H9 (cell line): Measurements from ENCODE around the gene CLPSL1. TPM values are rescaled to one million over a fixed set of nuclear protein-coding genes. Genes with fewer than 3 reads are reported as not detected.

Experiments
- DNase-seq: peaks from one replicate; pipeline ENCODE4 v3.0.0-alpha.2; 2017
- H2AFZ ChIP-seq: one replicate; pipeline ENCODE4 v1.6.1; 2013; ENCODE audit warnings: mild to moderate bottlenecking, low read length, control low read depth, moderate library complexity
- H2AK5ac ChIP-seq: 2 replicates; pipeline ENCODE4 v1.6.1; 2013; ENCODE audit warnings: low read length, control low read depth, mixed read lengths; ENCODE audit not compliant: insufficient read length
- H2BK120ac ChIP-seq: one replicate; pipeline ENCODE4 v1.6.1; 2013; ENCODE audit warnings: low read depth, mild to moderate bottlenecking, low read length, control low read depth, inconsistent platforms; ENCODE audit not compliant: poor library complexity, severe bottlenecking
- H2BK12ac ChIP-seq: 2 replicates; pipeline ENCODE4 v1.6.1; 2013; ENCODE audit warnings: low read length, control low read depth, mixed read lengths, low read depth; ENCODE audit not compliant: insufficient read length
- H2BK15ac ChIP-seq: 2 replicates; pipeline ENCODE4 v1.6.1; 2013; ENCODE audit warnings: low read depth, low read length, control low read depth
- H2BK20ac ChIP-seq: one replicate; pipeline ENCODE4 v1.6.1; 2013; ENCODE audit warnings: low read depth, mild to moderate bottlenecking, low read length, control low read depth, inconsistent platforms; ENCODE audit not compliant: poor library complexity, severe bottlenecking
- H2BK5ac ChIP-seq: 2 replicates; pipeline ENCODE4 v1.6.1; 2013; ENCODE audit warnings: low read length, control low read depth, mixed read lengths; ENCODE audit not compliant: insufficient read length
- H3K14ac ChIP-seq: 2 replicates; pipeline ENCODE4 v1.6.1; 2013; ENCODE audit warnings: low read length, control low read depth; ENCODE audit not compliant: insufficient read depth
- H3K18ac ChIP-seq: 2 replicates; pipeline ENCODE4 v1.6.1; 2013; ENCODE audit warnings: low read depth, mild to moderate bottlenecking, mixed read lengths, low read length, control low read depth; ENCODE audit not compliant: insufficient read length
- H3K23ac ChIP-seq: 2 replicates; pipeline ENCODE4 v1.6.1; 2013; ENCODE audit warnings: low read length, control low read depth, mixed read lengths, low read depth; ENCODE audit not compliant: insufficient read length
- H3K23me2 ChIP-seq: 2 replicates; pipeline ENCODE4 v1.6.1; 2013; ENCODE audit warnings: low read depth, mild to moderate bottlenecking, mixed read lengths, low read length, control low read depth; ENCODE audit not compliant: insufficient read length, poor library complexity, severe bottlenecking
- H3K27ac ChIP-seq: 2 replicates; pipeline ENCODE4 v1.5.1; 2013; ENCODE audit warnings: low read length, control low read depth, mixed read lengths, low read depth; ENCODE audit not compliant: insufficient read length
- H3K27me3 ChIP-seq: 2 replicates; pipeline ENCODE4 v1.6.1; 2013; ENCODE audit warnings: low read length, control low read depth, inconsistent platforms; ENCODE audit not compliant: insufficient read depth
- H3K4ac ChIP-seq: 2 replicates; pipeline ENCODE4 v1.6.1; 2013; ENCODE audit warnings: low read depth, mild to moderate bottlenecking, control low read depth, inconsistent platforms, low read length, moderate library complexity
- H3K4me1 ChIP-seq: 2 replicates; pipeline ENCODE4 v1.6.1; 2013; ENCODE audit warnings: low read length, control low read depth, inconsistent platforms; ENCODE audit not compliant: insufficient read depth
- H3K4me2 ChIP-seq: 2 replicates; pipeline ENCODE4 v1.6.1; 2013; ENCODE audit warnings: low read length, control low read depth, mixed read lengths; ENCODE audit not compliant: insufficient read length, insufficient read depth
- H3K56ac ChIP-seq: 2 replicates; pipeline ENCODE4 v1.6.1; 2013; ENCODE audit warnings: low read depth, mild to moderate bottlenecking, mixed read lengths, low read length, control low read depth; ENCODE audit not compliant: insufficient read length
- H3K79me1 ChIP-seq: 2 replicates; pipeline ENCODE4 v1.6.1; 2013; ENCODE audit warnings: low read depth, mild to moderate bottlenecking, moderate library complexity, low read length, control low read depth, inconsistent platforms; ENCODE audit not compliant: insufficient read depth, poor library complexity, severe bottlenecking
- H3K79me2 ChIP-seq: 2 replicates; pipeline ENCODE4 v1.6.1; 2013; ENCODE audit warnings: low read length, control low read depth, inconsistent platforms; ENCODE audit not compliant: insufficient read depth
- H3K9ac ChIP-seq: 2 replicates; pipeline ENCODE4 v1.6.1; 2013; ENCODE audit warnings: low read length, control low read depth, mixed read lengths; ENCODE audit not compliant: insufficient read length; ENCODE audit errors: extremely low read depth
- H3K9me3 ChIP-seq: one replicate; pipeline ENCODE4 v1.6.1; 2013; ENCODE audit warnings: low read depth, low read length, inconsistent platforms; ENCODE audit not compliant: control insufficient read depth
- H3T11ph ChIP-seq: one replicate; pipeline ENCODE4 v1.6.1; 2013; ENCODE audit warnings: mild to moderate bottlenecking, low read length, control low read depth, inconsistent platforms
- H4K20me1 ChIP-seq: one replicate; pipeline ENCODE4 v1.6.1; 2013; ENCODE audit not compliant: control insufficient read depth, insufficient read length, insufficient read depth
- H4K5ac ChIP-seq: 2 replicates; pipeline ENCODE4 v1.6.1; 2013; ENCODE audit warnings: low read depth, mild to moderate bottlenecking, mixed read lengths, low read length, control low read depth; ENCODE audit not compliant: insufficient read length
- H4K8ac ChIP-seq: replicated peaks from 2 replicates; pipeline ENCODE4 v1.6.1; 2013; ENCODE audit warnings: low read length, control low read depth, mixed read lengths, low read depth; ENCODE audit not compliant: insufficient read length
- H4K91ac ChIP-seq: 2 replicates; pipeline ENCODE4 v1.6.1; 2013; ENCODE audit warnings: low read depth, mild to moderate bottlenecking, moderate library complexity, mixed read lengths, low read length, control low read depth; ENCODE audit not compliant: insufficient read length
- H3K27ac Mint-ChIP-seq, 3 experiments: 2 replicates in 2 of 3; 3 replicates in 1 of 3; pipeline ENCODE4 v1.8.0; 2020 to 2021; ENCODE audit warnings: mixed read lengths in 3 of 3, mild to moderate bottlenecking in 1 of 3, moderate library complexity in 1 of 3
- H3K27me3 Mint-ChIP-seq: 2 replicates; pipeline ENCODE4 v1.8.0; 2021; ENCODE audit warnings: low read depth, mild to moderate bottlenecking, moderate library complexity, mixed read lengths
- H3K36me3 Mint-ChIP-seq, 3 experiments: 2 replicates in 2 of 3; 3 replicates in 1 of 3; pipeline ENCODE4 v1.8.0; 2020 to 2021; ENCODE audit warnings: low read depth in 3 of 3, mixed read lengths in 3 of 3; ENCODE audit not compliant: insufficient read depth in 1 of 3
- H3K4me1 Mint-ChIP-seq, 2 experiments: 2 replicates each; pipeline ENCODE4 v1.8.0; 2020; ENCODE audit warnings: mixed read lengths in 2 of 2
- H3K4me3 Mint-ChIP-seq, 2 experiments: 2 replicates in 1 of 2; 3 replicates in 1 of 2; pipeline ENCODE4 v1.8.0; 2020 to 2021; ENCODE audit warnings: mild to moderate bottlenecking in 2 of 2, mixed read lengths in 2 of 2, moderate library complexity in 1 of 2
- H3K9me3 Mint-ChIP-seq, 2 experiments: 2 replicates in 1 of 2; 3 replicates in 1 of 2; pipeline ENCODE4 v1.8.0; 2020; ENCODE audit warnings: mild to moderate bottlenecking in 2 of 2, mixed read lengths in 2 of 2, moderate library complexity in 1 of 2
- CTCF ChIP-seq: fragments of 200-600 bp; sonication (generic); conservative IDR thresholded peaks from 3 replicates; pipeline ENCODE4 v1.8.0; 2021; ENCODE audit warnings: antibody characterized with exemption, mild to moderate bottlenecking
- WGBS: extraction: QIAGEN DNeasy Blood & Tissue Kit; methylation state at CpG from one replicate; pipeline ENCODE4 v1.1.7; 2013; ENCODE audit warnings: missing lambda C conversion rate, low lambda C conversion rate, mixed read lengths; ENCODE audit not compliant: insufficient read length; ENCODE audit errors: extremely low coverage; 5-methylcytosine and 5-hydroxymethylcytosine counted together
- total RNA-seq: library from RNA; stranded (reverse); gene quantifications from 2 replicates; pipeline ENCODE4 v1.2.1, GENCODE V29; 2021

The CLPSL1 gene
- total RNA-seq, 1 experiment from 2014 or later, result not detected

GRCh38 chr6:35781290-35781689 lies 471 bp downstream of the CLPSL1 start:
- Histone ChIP-seq H3K23ac (no peak overlapping the region), H2AFZ (no peak overlapping the region), H3K23me2 (peaks cover 3% of the 10 kb centered on the region), H2BK12ac (no peak overlapping the region), H3K4me1 (no peaks in the 10 kb centered on the region), H2BK5ac (no peak overlapping the region), H3K4ac (no peak overlapping the region), H3K4me2 (no peak overlapping the region), H3K14ac (no peak overlapping the region), H4K5ac (no peak overlapping the region), H3K56ac (no peak overlapping the region), H2BK15ac (no peak overlapping the region), H3K27ac (no peak overlapping the region), H3K9ac (no peak overlapping the region), H3K27me3 (no peaks in the 10 kb centered on the region), H4K8ac (no peak overlapping the region), H3K79me1 (no peaks in the 10 kb centered on the region), H3K9me3 (no peaks in the 10 kb centered on the region), H4K91ac (no peak overlapping the region), H3K79me2 (no peaks in the 10 kb centered on the region), H2BK20ac (no peak overlapping the region), H3T11ph (no peak overlapping the region), H4K20me1 (no peaks in the 10 kb centered on the region), H2BK120ac (no peak overlapping the region), H2AK5ac (no peak overlapping the region), H3K18ac (no peak overlapping the region)
- Mint-ChIP-seq H3K4me1 (peaks cover 16 to 17% of the 10 kb centered on the region in 2 experiments), H3K27me3 (peaks cover 15% of the 10 kb centered on the region), H3K27ac (0 out of 7 replicates have a peak overlapping the region, but pooled peaks of 1 of the 3 experiments have one; percentile 48), H3K4me3 (no peak overlapping the region), H3K36me3 (no peaks in the 10 kb centered on the region; a peak in 1 of 7 replicates), H3K9me3 (no peaks in the 10 kb centered on the region)
- WGBS, result no CpG with 5 or more reads among the region's 2 CpGs
- DNase-seq, result no peak
- TF ChIP-seq CTCF, result no peak
